GM18951 (cell line): Measurements from ENCODE around the gene SIM2.
"Not testable (repeated sequence)": the region's sequence is repeated elsewhere in the genome, so short reads cannot be mapped to it uniquely, and the experiment has no call there.

ENCODE experiments used
- POLR2A ChIP-seq: IDR thresholded peaks from 4 replicates; pipeline ENCODE4 v1.6.1; 2011; ENCODE audit warnings: mild to moderate bottlenecking; ENCODE audit not compliant: insufficient read length, insufficient read depth; ENCODE audit errors: extremely low read depth
- in situ Hi-C: fragments of 300-500 bp; cut with MboI; formaldehyde crosslinking; loops from one replicate; pipeline ENCODE4 v1.12.0; 2022; ENCODE audit warnings: low sequenced_read_pairs, mixed read lengths, inconsistent platforms; ENCODE audit not compliant: unreplicated experiment

The SIM2 gene

GRCh38 chr21:36698981-36699545 lies at the start of gene SIM2:
TSS of gene SIM2 (plus strand) at chr21:36699115. CDS start at chr21:36699747, 632 bp downstream.
- TF ChIP-seq POLR2A: no peak
- in situ Hi-C loops: no loop called here

DNA sequence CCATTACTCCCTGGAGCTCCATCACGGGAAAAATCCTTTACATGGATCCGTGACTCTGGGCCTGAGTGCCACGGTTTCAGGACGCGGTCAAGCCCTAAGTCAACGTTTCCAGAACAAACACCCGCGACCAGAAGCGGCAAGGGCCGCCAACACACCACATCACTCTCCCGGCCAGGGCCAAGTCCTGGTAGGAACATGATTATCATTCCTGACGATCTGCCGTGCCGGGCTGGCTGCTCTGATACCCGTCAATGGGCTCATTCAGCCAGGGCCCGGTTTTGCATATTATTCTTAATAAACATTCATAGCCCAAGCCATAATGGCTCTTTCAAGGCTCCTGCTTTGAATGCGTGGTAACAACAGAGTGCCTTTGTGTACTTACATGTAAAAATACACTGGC lies 44.6 kb upstream of the SIM2 start:
- in situ Hi-C loops: no loop called here
- TF ChIP-seq POLR2A: no peak

DNA sequence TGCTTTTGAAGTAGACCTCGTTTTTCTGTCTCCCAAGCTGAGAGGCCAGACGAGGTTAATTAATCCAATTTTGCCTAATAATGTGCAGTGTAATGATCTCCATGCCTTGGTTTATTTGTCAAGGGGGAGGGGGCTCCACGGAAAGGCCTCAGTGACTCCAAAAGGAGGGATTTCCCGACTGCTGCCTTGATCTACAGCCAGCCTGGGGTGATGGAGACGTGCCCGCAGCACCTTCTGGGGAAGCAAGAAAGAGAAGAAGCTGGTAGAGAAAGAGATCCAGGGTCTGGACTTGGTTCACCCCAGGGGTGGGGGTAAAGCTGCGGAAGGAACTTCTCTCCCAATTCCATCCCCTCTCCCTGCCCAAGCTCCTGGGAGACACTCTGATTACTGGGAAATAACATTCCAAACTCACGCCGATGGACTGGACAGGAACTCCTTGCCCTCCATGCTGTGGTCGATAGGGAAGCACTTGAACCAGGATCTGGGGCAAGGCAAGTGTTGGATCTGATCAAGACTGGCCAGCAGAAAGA lies 44.1 kb upstream of the SIM2 start:
- TF ChIP-seq POLR2A: no peak
- in situ Hi-C loops: no loop called here

- in situ Hi-C loops: no loop called here
These were observed 42.8 kb upstream of the SIM2 start for GRCh38 chr21:36656138-36656537.

GRCh38 chr21:36657290-36657689 lies 41.6 kb upstream of the SIM2 start:
- in situ Hi-C loops: not testable (repeated sequence)

More at GRCh38 chr21:36656138-36656537, 42.8 kb upstream of the SIM2 start:
- TF ChIP-seq POLR2A: no peak

- in situ Hi-C loops: no loop called here
- TF ChIP-seq POLR2A: no peak
These were observed 40.9 kb upstream of the SIM2 start for GRCh38 chr21:36657999-36658398.

DNA sequence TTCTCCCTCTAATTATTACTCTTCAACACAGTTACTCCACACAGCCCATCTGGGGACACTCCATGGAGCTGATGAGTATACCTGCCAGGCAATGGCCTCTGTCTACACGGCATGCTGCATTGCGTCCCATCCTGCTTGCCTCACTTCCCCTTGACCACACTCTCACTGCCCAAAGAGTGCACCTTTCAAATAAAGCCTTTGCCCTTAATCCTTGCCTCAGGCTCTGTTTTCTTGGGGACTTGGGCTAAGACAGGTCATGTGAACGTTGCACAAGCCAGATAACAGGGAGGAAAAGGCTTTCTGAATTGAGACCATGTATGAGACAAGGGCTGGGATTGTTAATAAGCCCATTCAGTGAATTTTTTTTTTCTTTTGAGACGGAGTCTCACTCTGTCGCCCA lies 40.0 kb upstream of the SIM2 start:
- in situ Hi-C loops: no loop called here
- TF ChIP-seq POLR2A: no peak

- in situ Hi-C loops: no loop called here
- no peak for TF ChIP-seq POLR2A
These were observed 37.2 kb upstream of the SIM2 start for GRCh38 chr21:36661511-36662309.

- in situ Hi-C loops: no loop called here
- no peak for TF ChIP-seq POLR2A
These were observed 35.7 kb upstream of the SIM2 start for GRCh38 chr21:36663033-36663855.

GRCh38 chr21:36664662-36664990 lies 34.3 kb upstream of the SIM2 start:
- TF ChIP-seq POLR2A: no peak
- in situ Hi-C loops: no loop called here

DNA sequence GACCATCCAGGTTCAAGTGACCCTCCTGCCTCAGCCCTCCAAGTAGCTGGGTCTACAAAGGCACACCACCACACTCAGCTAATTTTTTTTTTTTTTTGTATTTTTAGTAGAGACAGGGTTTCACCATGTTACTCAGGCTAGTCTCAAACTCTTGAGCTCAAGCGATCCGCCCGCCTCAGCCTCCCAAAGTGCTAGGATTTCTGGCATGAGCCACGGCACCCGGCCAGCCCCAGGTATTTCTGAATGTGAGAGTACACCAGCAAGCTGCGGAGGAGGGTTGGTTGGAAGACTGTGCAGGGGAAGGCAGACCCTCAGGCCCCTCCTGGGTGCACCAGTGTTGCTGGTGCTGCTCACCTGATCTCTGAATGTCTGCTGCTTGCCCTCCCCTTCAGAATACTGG lies 33.1 kb upstream of the SIM2 start:
- in situ Hi-C loops: no loop called here
- TF ChIP-seq POLR2A: no peak

DNA sequence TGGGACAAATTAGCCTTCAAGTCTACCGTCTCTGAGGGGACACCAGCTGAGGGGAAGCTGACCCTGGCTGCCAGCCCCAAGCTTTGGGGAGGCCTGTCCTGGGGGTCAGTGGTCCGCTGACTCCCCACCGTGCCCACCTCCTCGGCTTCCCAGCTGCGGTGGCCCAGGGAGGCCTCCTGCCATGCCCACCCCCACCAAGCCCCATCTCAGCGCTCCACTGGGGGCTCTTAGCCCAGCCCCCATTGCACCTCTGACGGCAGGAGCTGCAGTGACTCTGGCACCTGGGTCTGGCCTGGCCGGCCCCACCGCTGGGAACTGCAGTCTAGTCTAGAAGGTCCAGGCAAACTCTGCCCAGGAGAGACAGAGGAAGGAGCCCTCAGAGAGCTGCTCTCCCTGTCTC lies 30.2 kb upstream of the SIM2 start:
- no peak for TF ChIP-seq POLR2A
- in situ Hi-C loops: no loop called here

- in situ Hi-C loops: no loop called here
- no peak for TF ChIP-seq POLR2A
These were observed 27.1 kb upstream of the SIM2 start for GRCh38 chr21:36671836-36672235.

GRCh38 chr21:36672296-36672695 lies 26.6 kb upstream of the SIM2 start:
- in situ Hi-C loops: not testable (repeated sequence)
